GM23248 (cell line): ENCODE measurements around the gene PIEZO2. TPM values are rescaled to one million over a fixed set of nuclear protein-coding genes. Genes with fewer than 3 reads are reported as not detected.
"Not testable (repeated sequence)": the region's sequence is repeated elsewhere in the genome, so short reads cannot be mapped to it uniquely, and the experiment has no call there.

Experiments
- DNase-seq: peaks from one replicate; pipeline ENCODE4 v3.0.0-alpha.2; 2015
- H2AFZ ChIP-seq: fragments of 200-600 bp; sonication (generic); 2 replicates; pipeline ENCODE4 v1.6.1; 2016; ENCODE audit warnings: antibody characterized with exemption
- H3F3A ChIP-seq: fragments of 200-600 bp; sonication (generic); 2 replicates; pipeline ENCODE4 v1.6.1; 2016; ENCODE audit warnings: mild to moderate bottlenecking, antibody characterized with exemption, mixed run types; ENCODE audit not compliant: insufficient read depth
- H3K27ac ChIP-seq: fragments of 200-600 bp; sonication (generic); 2 replicates; pipeline ENCODE4 v1.5.1; 2016; ENCODE audit warnings: mild to moderate bottlenecking
- H3K27me3 ChIP-seq: fragments of 200-600 bp; sonication (generic); replicated peaks from 2 replicates; pipeline ENCODE4 v1.6.1; 2016; ENCODE audit warnings: mild to moderate bottlenecking; ENCODE audit not compliant: insufficient read depth
- H3K36me3 ChIP-seq: fragments of 200-600 bp; sonication (generic); 2 replicates; pipeline ENCODE4 v1.6.1; 2016; ENCODE audit warnings: low read depth, mild to moderate bottlenecking
- H3K4me1 ChIP-seq: fragments of 200-600 bp; sonication (generic); 2 replicates; pipeline ENCODE4 v1.6.1; 2016; ENCODE audit warnings: mild to moderate bottlenecking; ENCODE audit not compliant: insufficient read depth
- H3K4me2 ChIP-seq: fragments of 200-600 bp; sonication (generic); one replicate; pipeline ENCODE4 v1.6.1; 2016; ENCODE audit warnings: mild to moderate bottlenecking; ENCODE audit not compliant: unreplicated experiment
- H3K4me3 ChIP-seq: fragments of 200-600 bp; sonication (generic); 2 replicates; pipeline ENCODE4 v1.5.1; 2016; ENCODE audit warnings: mild to moderate bottlenecking
- H3K79me2 ChIP-seq: fragments of 200-600 bp; sonication (generic); 2 replicates; pipeline ENCODE4 v1.6.1; 2016; ENCODE audit warnings: mild to moderate bottlenecking; ENCODE audit not compliant: insufficient read depth
- H3K9ac ChIP-seq: fragments of 200-600 bp; sonication (generic); 2 replicates; pipeline ENCODE4 v1.6.1; 2016; ENCODE audit warnings: mild to moderate bottlenecking
- H3K9me2 ChIP-seq: fragments of 200-600 bp; sonication (generic); 2 replicates; pipeline ENCODE4 v1.6.1; 2016; ENCODE audit warnings: mixed run types, mild to moderate bottlenecking, moderate library complexity; ENCODE audit not compliant: insufficient read depth
- H3K9me3 ChIP-seq: fragments of 200-600 bp; sonication (generic); one replicate; pipeline ENCODE4 v1.6.1; 2017; ENCODE audit warnings: low read depth
- H4K20me1 ChIP-seq: fragments of 200-600 bp; sonication (generic); 2 replicates; pipeline ENCODE4 v1.6.0; 2016; ENCODE audit not compliant: insufficient read depth
- EZH2 ChIP-seq: fragments of 200-600 bp; sonication (generic); IDR thresholded peaks from 2 replicates; pipeline ENCODE4 v1.6.1; 2018; ENCODE audit warnings: antibody characterized with exemption, mild to moderate bottlenecking; ENCODE audit not compliant: insufficient read depth, poor library complexity, severe bottlenecking
- EZH2phosphoT487 ChIP-seq: fragments of 200-600 bp; sonication (generic); IDR thresholded peaks from 2 replicates; pipeline ENCODE4 v1.6.1; 2018; ENCODE audit warnings: antibody characterized with exemption, moderate library complexity, mild to moderate bottlenecking, low read depth; ENCODE audit not compliant: insufficient read depth
- WGBS, 2 experiments: methylation state at CpG; one replicate each; pipeline ENCODE4 v1.1.6; 2015 to 2017; ENCODE audit warnings: low lambda C conversion rate in 2 of 2, low coverage in 1 of 2; ENCODE audit errors: missing lambda C conversion rate in 2 of 2; 5-methylcytosine and 5-hydroxymethylcytosine counted together
- in situ Hi-C: fragments of 300-500 bp; cut with MboI; formaldehyde crosslinking; loops from 2 replicates; pipeline ENCODE4 v1.15.0; 2020
- polyA plus RNA-seq: library from polyadenylated mRNA; unstranded; fragments of >200 nt; fragmentation: Nextera tagmentation; extraction: Ambion mirVana; gene quantifications from 2 replicates; pipeline ENCODE4 v1.2.1, GENCODE V29; 2016
- total RNA-seq: library from RNA; depleted of rRNA; stranded (reverse); fragments of >200 nt; shearing (Covaris generic); gene quantifications from 2 replicates; pipeline ENCODE4 v1.2.3, GENCODE V29; 2014

The PIEZO2 gene
- total and polyA plus RNA-seq, 2 experiments from 2014 or later: 0.93 to 1.5 TPM

DNA sequence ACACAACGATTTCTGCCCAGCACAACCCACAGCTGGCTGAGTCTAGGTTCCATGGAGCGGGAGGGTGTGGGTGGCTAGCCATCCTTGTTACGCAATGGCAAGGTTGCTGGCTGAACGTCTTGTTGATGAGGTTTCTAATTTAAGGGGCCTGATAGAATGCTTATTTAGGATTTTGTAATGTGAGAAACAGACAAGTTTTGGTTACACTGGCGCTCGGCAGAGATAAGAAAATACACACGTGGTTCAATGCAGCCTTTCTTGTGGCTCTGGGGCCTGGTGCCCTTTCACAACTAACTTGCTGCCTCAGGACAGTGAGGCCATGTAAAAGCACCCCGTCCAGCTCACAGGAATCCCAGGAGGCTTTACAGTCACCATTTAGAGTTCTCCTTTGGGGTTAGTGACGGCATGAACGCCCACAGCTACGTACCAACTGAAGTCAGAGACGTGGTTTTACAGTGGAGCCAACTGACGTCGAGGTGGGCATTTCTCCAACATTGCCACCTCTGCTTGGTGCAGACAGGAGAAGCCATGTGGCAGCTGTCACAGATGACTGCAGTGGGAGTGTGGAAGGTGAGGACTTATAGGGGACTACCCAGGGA lies 29.7 kb upstream of the PIEZO2 start:
- peaks cover 45% of the 10 kb centered on the region for H3F3A ChIP-seq
- H3K79me2 ChIP-seq: no peaks in the 10 kb centered on the region
- WGBS, 2 experiments: 3 to 5% methylated on average over 14 of the region's 14 CpGs
- TF ChIP-seq EZH2phosphoT487 (peak; percentile 80; the same call in 1 of the 2 replicates), EZH2 (no peak)
- H3K9me2 ChIP-seq: no peaks in the 10 kb centered on the region
- peak overlapping the region; percentile 83 for H3K27ac ChIP-seq
- peak overlapping the region; percentile 49 for H3K4me2 ChIP-seq
- in situ Hi-C loops: no loop called here
- no peaks in the 10 kb centered on the region for H3K9me3 ChIP-seq
- peak; percentile 96 for DNase-seq
- H3K4me3 ChIP-seq: no peak overlapping the region
- peak overlapping the region; percentile 21 for H2AFZ ChIP-seq
- H3K9ac ChIP-seq: peak overlapping the region; percentile 61
- H3K27me3 ChIP-seq: no peaks in the 10 kb centered on the region
- no peaks in the 10 kb centered on the region for H3K36me3 ChIP-seq
- peaks cover 55% of the 10 kb centered on the region for H3K4me1 ChIP-seq
- no peaks in the 10 kb centered on the region for H4K20me1 ChIP-seq

DNA sequence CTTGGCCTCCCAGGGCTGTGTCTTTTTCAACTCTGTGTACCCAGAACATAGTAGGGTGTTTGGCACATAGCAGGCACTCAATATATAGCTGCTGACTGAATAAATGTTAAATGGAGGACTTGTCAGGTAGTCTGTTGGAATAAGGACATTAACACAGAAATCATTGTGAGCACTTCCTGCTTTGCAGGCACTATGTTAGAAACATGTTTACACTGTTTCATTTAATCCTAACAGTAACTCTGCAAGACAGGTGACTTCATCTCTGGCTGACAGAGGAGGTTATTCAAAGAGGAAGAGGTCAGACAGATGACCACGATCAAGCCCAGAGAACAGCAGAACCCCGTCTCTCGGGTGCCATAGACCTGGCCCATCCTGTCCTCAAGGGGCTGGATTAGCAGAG lies 28.0 kb upstream of the PIEZO2 start:
- Histone ChIP-seq H3K27ac (peak overlapping the region; percentile 91), H3K36me3 (no peaks in the 10 kb centered on the region), H3K9me3 (no peaks in the 10 kb centered on the region), H3K79me2 (no peaks in the 10 kb centered on the region), H2AFZ (no peak overlapping the region), H3F3A (peaks cover 47% of the 10 kb centered on the region), H3K4me1 (peaks cover 58% of the 10 kb centered on the region), H3K4me2 (peak overlapping the region; percentile 48), H4K20me1 (no peaks in the 10 kb centered on the region), H3K27me3 (no peaks in the 10 kb centered on the region), H3K4me3 (no peak overlapping the region), H3K9ac (peak overlapping the region; percentile 28; the same call in 1 of the 2 replicates), H3K9me2 (no peaks in the 10 kb centered on the region)
- WGBS, 2 experiments: 97 to 100% methylated on average over 3 of the region's 3 CpGs
- no peak for DNase-seq
- no peak for TF ChIP-seq EZH2phosphoT487
- TF ChIP-seq EZH2: no peak
- in situ Hi-C loops: no loop called here

DNA sequence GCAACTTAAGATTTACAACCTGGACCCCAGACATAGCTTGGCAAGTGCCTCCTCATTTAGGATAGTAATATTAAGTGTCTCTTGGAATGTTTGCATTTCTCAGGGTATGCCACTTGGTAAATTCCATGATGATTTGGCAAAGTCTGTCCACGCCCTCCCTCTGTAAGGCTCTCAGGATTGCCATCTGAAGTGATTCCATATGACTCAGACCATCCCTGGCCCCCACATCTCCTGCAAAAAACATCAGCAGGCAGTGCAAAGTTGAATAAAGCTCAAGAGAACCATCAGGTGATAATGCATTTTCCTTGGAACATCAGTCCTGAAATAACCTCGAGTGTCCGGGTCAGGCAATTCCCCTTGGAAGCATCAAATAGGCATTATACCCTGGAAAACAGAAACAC lies 27.1 kb upstream of the PIEZO2 start:
- H3K4me2 ChIP-seq: peak overlapping the region; percentile 48
- no peaks in the 10 kb centered on the region for H3K79me2 ChIP-seq
- 17 to 26% methylated on average over 3 of the region's 3 CpGs for WGBS, 2 experiments
- DNase-seq: peak; percentile 83
- H3K36me3 ChIP-seq: no peaks in the 10 kb centered on the region
- H3K4me1 ChIP-seq: peaks cover 58% of the 10 kb centered on the region
- no peak for TF ChIP-seq EZH2phosphoT487
- TF ChIP-seq EZH2: no peak
- peak overlapping the region; percentile 91 for H3K27ac ChIP-seq
- H3K9me2 ChIP-seq: no peaks in the 10 kb centered on the region
- no peak overlapping the region for H2AFZ ChIP-seq
- no peaks in the 10 kb centered on the region for H3K9me3 ChIP-seq
- H3K9ac ChIP-seq: peak overlapping the region; percentile 60
- H3K27me3 ChIP-seq: no peaks in the 10 kb centered on the region
- H3F3A ChIP-seq: peaks cover 47% of the 10 kb centered on the region
- no peaks in the 10 kb centered on the region for H4K20me1 ChIP-seq
- H3K4me3 ChIP-seq: peak overlapping the region; percentile 44; the same call in 1 of the 2 replicates
- in situ Hi-C loops: no loop called here

DNA sequence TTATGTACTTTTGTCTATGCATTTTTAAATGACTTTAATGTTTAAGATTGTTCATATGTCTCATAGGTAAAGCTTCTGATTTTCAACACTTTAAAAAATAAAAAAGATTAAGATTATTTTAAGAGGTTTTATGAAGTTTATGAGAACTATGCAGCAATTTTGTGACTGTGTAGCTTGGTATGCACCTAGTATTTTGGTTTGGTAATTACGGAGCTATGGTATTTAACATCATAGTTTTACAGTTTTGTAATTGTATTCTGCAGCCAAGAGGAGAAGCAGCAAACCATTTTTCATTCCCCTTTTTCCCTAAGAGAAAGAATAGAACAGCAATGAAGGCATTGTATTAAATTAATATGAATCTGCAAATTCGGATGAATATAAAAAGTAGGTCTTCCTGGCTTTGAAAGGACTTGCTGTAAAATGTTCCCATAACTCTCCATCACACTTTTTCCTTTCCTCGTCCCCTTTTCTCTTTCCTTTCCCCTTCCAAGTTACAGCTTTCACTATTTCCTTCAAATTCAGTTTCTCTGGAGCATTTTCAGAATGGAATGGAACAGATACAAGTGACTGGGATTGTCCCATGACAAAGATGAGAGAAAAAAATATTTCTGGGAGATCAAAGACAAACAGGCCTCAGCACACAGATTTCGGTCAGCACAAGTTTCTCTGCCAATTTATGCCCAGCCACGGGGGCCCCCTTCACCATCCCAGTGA lies 26.1 kb upstream of the PIEZO2 start:
- peak overlapping the region; percentile 60 for H3K9ac ChIP-seq
- peak overlapping the region; percentile 91 for H3K27ac ChIP-seq

DNA sequence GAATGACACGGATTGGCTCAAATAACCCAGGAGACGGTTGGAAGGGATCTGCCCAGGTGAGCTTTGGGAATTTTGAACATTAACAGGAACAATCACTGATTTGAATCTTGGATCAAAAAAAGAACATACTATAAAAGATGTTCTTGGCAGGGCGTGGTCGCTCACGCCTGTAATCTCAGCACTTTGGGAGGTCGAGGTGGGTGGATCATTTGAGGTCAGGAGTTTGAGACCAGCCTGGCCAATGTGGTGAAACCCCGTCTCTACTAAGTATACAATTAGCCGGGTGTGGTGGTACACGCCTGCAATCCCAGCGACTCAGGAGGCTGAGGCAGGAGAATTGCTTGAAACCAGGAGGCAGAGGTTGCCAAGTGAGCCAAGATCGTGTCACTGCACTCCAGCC lies 24.8 kb upstream of the PIEZO2 start:
- WGBS, 2 experiments: 83 to 84% methylated on average over 11 of the region's 11 CpGs
- not testable (repeated sequence) for H3K79me2 ChIP-seq, H3K9me3 ChIP-seq, H3K9ac ChIP-seq, H3K9me2 ChIP-seq, H3K27me3 ChIP-seq, H3K36me3 ChIP-seq, H3K4me3 ChIP-seq, H4K20me1 ChIP-seq, DNase-seq
- in situ Hi-C loops: loop anchor here (25.0 kb wide), 1 partner anchor 612 kb away; no protein-coding TSS in a partner anchor
- H3K27ac ChIP-seq: peak overlapping the region; percentile 91; the same call in 1 of the 2 replicates
- peak overlapping the region; percentile 53 for H2AFZ ChIP-seq
- H3K4me2 ChIP-seq: peak overlapping the region; percentile 48
- H3F3A ChIP-seq: peaks cover 37% of the 10 kb centered on the region
- peaks cover 53% of the 10 kb centered on the region for H3K4me1 ChIP-seq

More for the DNA sequence above, 26.1 kb upstream of the PIEZO2 start:
- H3K36me3 ChIP-seq: no peaks in the 10 kb centered on the region
- H3K4me1 ChIP-seq: peaks cover 58% of the 10 kb centered on the region
- WGBS, 2 experiments: 7 to 10% methylated on average over 5 of the region's 5 CpGs
- no peaks in the 10 kb centered on the region for H4K20me1 ChIP-seq
- peak overlapping the region; percentile 44 for H3K4me3 ChIP-seq
- H3K9me2 ChIP-seq: no peaks in the 10 kb centered on the region
- peaks cover 43% of the 10 kb centered on the region for H3F3A ChIP-seq
- H3K79me2 ChIP-seq: no peaks in the 10 kb centered on the region
- DNase-seq: peak; percentile 81
- in situ Hi-C loops: no loop called here
- H2AFZ ChIP-seq: 0 out of 2 replicates have a peak overlapping the region, but pooled peaks have one; percentile 4
- H3K9me3 ChIP-seq: no peaks in the 10 kb centered on the region
- no peaks in the 10 kb centered on the region for H3K27me3 ChIP-seq
- H3K4me2 ChIP-seq: peak overlapping the region; percentile 48
- no peak for TF ChIP-seq EZH2phosphoT487
- no peak for TF ChIP-seq EZH2
